GM23338 (cell line): ENCODE results near the gene MBNL3. TPM values are rescaled to one million over a fixed set of nuclear protein-coding genes. Genes with fewer than 3 reads are reported as not detected.
"Not testable (repeated sequence)": the region's sequence is repeated elsewhere in the genome, so short reads cannot be mapped to it uniquely, and the experiment has no call there.

Experiments
- ATAC-seq: fragments of 200-7000 bp; cut with Tn5 transposase; 3 replicates; pipeline ENCODE4 v1.9.1; 2020
- DNase-seq: peaks from one replicate; pipeline ENCODE4 v3.0.0-alpha.2; 2015; ENCODE audit warnings: low spot score
- H2AFZ ChIP-seq: fragments of 200-600 bp; sonication (generic); 2 replicates; pipeline ENCODE4 v1.8.0; 2016; ENCODE audit warnings: antibody characterized with exemption, mild to moderate bottlenecking, moderate library complexity
- H3F3A ChIP-seq: fragments of 200-600 bp; sonication (generic); replicated peaks from 2 replicates; pipeline ENCODE4 v1.8.0; 2017; ENCODE audit warnings: antibody characterized with exemption, mixed run types, low read depth
- H3K27ac ChIP-seq: fragments of 200-600 bp; sonication (generic); 2 replicates; pipeline ENCODE4 v1.6.1; 2016; ENCODE audit warnings: low read depth
- H3K27me3 ChIP-seq: fragments of 200-600 bp; sonication (generic); 2 replicates; pipeline ENCODE4 v1.8.0; 2016; ENCODE audit warnings: mild to moderate bottlenecking, mixed run types, moderate library complexity; ENCODE audit not compliant: insufficient read depth
- H3K36me3 ChIP-seq: fragments of 200-600 bp; sonication (generic); 2 replicates; pipeline ENCODE4 v1.8.0; 2016; ENCODE audit warnings: mild to moderate bottlenecking; ENCODE audit not compliant: insufficient read depth
- H3K4me1 ChIP-seq: fragments of 200-600 bp; sonication (generic); 2 replicates; pipeline ENCODE4 v1.8.0; 2016; ENCODE audit warnings: mild to moderate bottlenecking, moderate library complexity; ENCODE audit not compliant: insufficient read depth
- H3K4me2 ChIP-seq: fragments of 200-600 bp; sonication (generic); 2 replicates; pipeline ENCODE4 v1.7.1; 2017; ENCODE audit warnings: mixed run types
- H3K4me3 ChIP-seq: fragments of 200-600 bp; sonication (generic); 2 replicates; pipeline ENCODE4 v1.6.1; 2016; ENCODE audit warnings: mixed run types
- H3K79me2 ChIP-seq: fragments of 200-600 bp; sonication (generic); replicated peaks from 2 replicates; pipeline ENCODE4 v1.8.0; 2017; ENCODE audit warnings: mild to moderate bottlenecking; ENCODE audit not compliant: insufficient read depth
- H3K9me2 ChIP-seq: fragments of 200-600 bp; sonication (generic); 2 replicates; pipeline ENCODE4 v1.8.0; 2017; ENCODE audit not compliant: insufficient read depth
- H4K20me1 ChIP-seq: fragments of 200-600 bp; sonication (generic); replicated peaks from 2 replicates; pipeline ENCODE4 v1.8.0; 2017; ENCODE audit warnings: mild to moderate bottlenecking; ENCODE audit not compliant: insufficient read depth
- H3K27ac Mint-ChIP-seq: 2 replicates; pipeline ENCODE4 v1.8.0; 2020; ENCODE audit warnings: inconsistent platforms, mild to moderate bottlenecking, moderate library complexity, mixed read lengths
- H3K27me3 Mint-ChIP-seq: 3 replicates; pipeline ENCODE4 v1.8.0; 2022; ENCODE audit warnings: low read depth, mild to moderate bottlenecking, moderate library complexity, mixed read lengths, inconsistent platforms; ENCODE audit not compliant: insufficient read depth, poor library complexity
- H3K36me3 Mint-ChIP-seq: 3 replicates; pipeline ENCODE4 v1.8.0; 2021; ENCODE audit warnings: low read depth, mild to moderate bottlenecking, inconsistent platforms, moderate library complexity, mixed read lengths
- H3K4me1 Mint-ChIP-seq: 3 replicates; pipeline ENCODE4 v1.8.0; 2020; ENCODE audit warnings: mild to moderate bottlenecking, inconsistent platforms, mixed read lengths
- H3K4me3 Mint-ChIP-seq: 3 replicates; pipeline ENCODE4 v1.8.0; 2021; ENCODE audit warnings: moderate library complexity, mild to moderate bottlenecking, inconsistent platforms, mixed read lengths
- H3K9me3 Mint-ChIP-seq: 3 replicates; pipeline ENCODE4 v1.8.0; 2020; ENCODE audit warnings: moderate library complexity, mild to moderate bottlenecking, inconsistent platforms, mixed read lengths
- CREB1 ChIP-seq: fragments of 250-450 bp; sonication (Bioruptor Pico); IDR thresholded peaks from 2 replicates; pipeline ENCODE4 v1.5.0; 2020; ENCODE audit warnings: low read depth, mild to moderate bottlenecking, moderate library complexity
- EZH2 ChIP-seq: fragments of 200-600 bp; sonication (generic); IDR thresholded peaks from one replicate; pipeline ENCODE4 v1.8.0; 2017; ENCODE audit warnings: antibody characterized with exemption, mild to moderate bottlenecking, low read depth; ENCODE audit not compliant: unreplicated experiment
- JUNB ChIP-seq: IDR thresholded peaks from one replicate; pipeline ENCODE4 v1.6.1; 2016; ENCODE audit warnings: antibody characterized with exemption; ENCODE audit not compliant: unreplicated experiment
- NANOG ChIP-seq: IDR thresholded peaks from 2 replicates; pipeline ENCODE4 v1.6.1; 2016; ENCODE audit warnings: antibody characterized with exemption, borderline replicate concordance
- POLR2AphosphoS5 ChIP-seq: IDR thresholded peaks from 2 replicates; pipeline ENCODE4 v1.6.1; 2016; ENCODE audit warnings: antibody characterized with exemption, low read depth
- STAT1 ChIP-seq: IDR thresholded peaks from one replicate; pipeline ENCODE4 v1.6.1; 2016; ENCODE audit warnings: antibody characterized with exemption; ENCODE audit not compliant: unreplicated experiment
- ZNF114 ChIP-seq: fragments of 250-450 bp; sonication (Bioruptor Pico); IDR thresholded peaks from 2 replicates; pipeline ENCODE4 v1.5.0; 2020; ENCODE audit warnings: mild to moderate bottlenecking, moderate library complexity
- ZNF331 ChIP-seq: fragments of 250-450 bp; sonication (Bioruptor Pico); IDR thresholded peaks from 2 replicates; pipeline ENCODE4 v1.5.0; 2020; ENCODE audit warnings: low read depth, mild to moderate bottlenecking, moderate library complexity
- polyA plus RNA-seq: library from polyadenylated mRNA; unstranded; fragments of >200 nt; fragmentation: Nextera tagmentation; extraction: Ambion mirVana; gene quantifications from 2 replicates; pipeline ENCODE4 v1.2.1, GENCODE V29; 2016
- total RNA-seq: library from RNA; depleted of rRNA; stranded (reverse); fragments of >200 nt; shearing (Covaris generic); gene quantifications from 2 replicates; pipeline ENCODE4 v1.2.3, GENCODE V29; 2014
- TF ChIP-seq, protein P1 (sequence below): fragments of 250-450 bp; sonication (Bioruptor Pico); IDR thresholded peaks from 2 replicates; pipeline ENCODE4 v1.5.0; 2020; ENCODE audit warnings: mild to moderate bottlenecking, moderate library complexity
- TF ChIP-seq, protein P2 (sequence below): IDR thresholded peaks from 2 replicates; pipeline ENCODE4 v1.6.1; 2016; ENCODE audit warnings: antibody characterized with exemption
- TF ChIP-seq, protein P3 (sequence below), 2 experiments: fragments of 200-600 bp in 1 of 2; sonication (generic) in 1 of 2; conservative IDR thresholded peaks; 2 replicates each; pipeline versions ENCODE4 v1.5.1 to v1.6.1; 2016 to 2017; ENCODE audit warnings: antibody characterized with exemption in 2 of 2, low read depth in 2 of 2, mild to moderate bottlenecking in 2 of 2, moderate library complexity in 1 of 2

MBNL3 gene
- total and polyA plus RNA-seq, 2 experiments from 2014 or later = 2.3 to 2.4 TPM

DNA sequence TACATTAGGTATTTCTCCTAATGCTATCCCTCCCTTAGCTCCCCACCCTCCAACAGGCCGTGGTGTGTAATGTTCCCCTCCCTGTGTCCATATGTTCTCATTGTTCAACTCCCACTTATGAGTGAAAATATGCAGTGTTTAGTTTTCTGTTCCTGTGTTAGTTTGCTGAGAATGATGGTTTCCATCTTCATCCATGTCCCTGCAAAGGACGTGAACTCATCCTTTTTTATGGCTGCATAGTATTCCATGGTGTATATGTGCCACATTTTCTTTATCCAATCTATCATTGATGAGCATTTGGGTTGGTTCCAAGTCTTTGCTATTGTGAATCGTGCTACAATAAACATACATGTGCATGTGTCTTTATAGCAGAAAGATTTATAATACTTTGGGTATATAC is 42.9 kb downstream of the MBNL3 start:
- H3K4me3 Mint-ChIP-seq, H3K36me3 ChIP-seq, H3K36me3 Mint-ChIP-seq, H2AFZ ChIP-seq, H3F3A ChIP-seq, H3K4me1 ChIP-seq, H4K20me1 ChIP-seq, H3K79me2 ChIP-seq, H3K27ac ChIP-seq, H3K9me2 ChIP-seq, ATAC-seq, H3K27me3 Mint-ChIP-seq, H3K4me2 ChIP-seq, H3K4me3 ChIP-seq, H3K27ac Mint-ChIP-seq, H3K4me1 Mint-ChIP-seq, H3K27me3 ChIP-seq, DNase-seq: not testable (repeated sequence)
- peaks cover 31% of the 10 kb centered on the region; the same call in 2 of the 3 replicates for H3K9me3 Mint-ChIP-seq

DNA sequence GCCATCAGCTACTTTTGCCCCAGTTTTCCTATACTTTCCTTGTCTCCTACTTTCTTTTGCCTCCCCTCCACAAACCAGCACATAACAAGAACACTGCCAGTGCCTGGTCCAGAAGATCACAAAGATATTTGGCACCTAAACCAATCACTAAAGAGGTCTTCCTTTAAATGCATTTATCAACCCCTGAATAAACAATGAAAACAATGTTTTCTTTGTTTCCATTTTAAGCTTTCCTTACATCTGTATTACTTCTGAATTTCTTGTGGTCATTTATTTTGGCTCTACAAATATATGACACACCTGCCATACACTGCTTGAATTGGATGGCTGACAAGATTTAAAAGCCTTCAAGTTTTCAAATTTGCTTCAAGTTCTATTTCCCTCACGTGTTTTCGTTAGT is 43.9 kb downstream of the MBNL3 start:
- Mint-ChIP-seq H3K4me3 (no peak overlapping the region), H3K36me3 (no peaks in the 10 kb centered on the region), H3K27me3 (no peaks in the 10 kb centered on the region), H3K27ac (no peak overlapping the region), H3K4me1 (peaks cover 1% of the 10 kb centered on the region; the same call in 2 of the 3 replicates), H3K9me3 (peaks cover 23% of the 10 kb centered on the region; the same call in 2 of the 3 replicates)
- Histone ChIP-seq H4K20me1 (no peaks in the 10 kb centered on the region), H3K27ac (no peak overlapping the region), H3K36me3 (no peaks in the 10 kb centered on the region), H3K27me3 (no peaks in the 10 kb centered on the region), H3F3A (no peaks in the 10 kb centered on the region), H2AFZ (no peak overlapping the region), H3K79me2 (no peaks in the 10 kb centered on the region), H3K4me2 (no peak overlapping the region), H3K9me2 (no peaks in the 10 kb centered on the region), H3K4me3 (no peak overlapping the region), H3K4me1 (no peaks in the 10 kb centered on the region)
- DNase-seq (no peak), ATAC-seq (no peak)
- TF ChIP-seq STAT1 = no peak
- TF ChIP-seq, protein P1, sequence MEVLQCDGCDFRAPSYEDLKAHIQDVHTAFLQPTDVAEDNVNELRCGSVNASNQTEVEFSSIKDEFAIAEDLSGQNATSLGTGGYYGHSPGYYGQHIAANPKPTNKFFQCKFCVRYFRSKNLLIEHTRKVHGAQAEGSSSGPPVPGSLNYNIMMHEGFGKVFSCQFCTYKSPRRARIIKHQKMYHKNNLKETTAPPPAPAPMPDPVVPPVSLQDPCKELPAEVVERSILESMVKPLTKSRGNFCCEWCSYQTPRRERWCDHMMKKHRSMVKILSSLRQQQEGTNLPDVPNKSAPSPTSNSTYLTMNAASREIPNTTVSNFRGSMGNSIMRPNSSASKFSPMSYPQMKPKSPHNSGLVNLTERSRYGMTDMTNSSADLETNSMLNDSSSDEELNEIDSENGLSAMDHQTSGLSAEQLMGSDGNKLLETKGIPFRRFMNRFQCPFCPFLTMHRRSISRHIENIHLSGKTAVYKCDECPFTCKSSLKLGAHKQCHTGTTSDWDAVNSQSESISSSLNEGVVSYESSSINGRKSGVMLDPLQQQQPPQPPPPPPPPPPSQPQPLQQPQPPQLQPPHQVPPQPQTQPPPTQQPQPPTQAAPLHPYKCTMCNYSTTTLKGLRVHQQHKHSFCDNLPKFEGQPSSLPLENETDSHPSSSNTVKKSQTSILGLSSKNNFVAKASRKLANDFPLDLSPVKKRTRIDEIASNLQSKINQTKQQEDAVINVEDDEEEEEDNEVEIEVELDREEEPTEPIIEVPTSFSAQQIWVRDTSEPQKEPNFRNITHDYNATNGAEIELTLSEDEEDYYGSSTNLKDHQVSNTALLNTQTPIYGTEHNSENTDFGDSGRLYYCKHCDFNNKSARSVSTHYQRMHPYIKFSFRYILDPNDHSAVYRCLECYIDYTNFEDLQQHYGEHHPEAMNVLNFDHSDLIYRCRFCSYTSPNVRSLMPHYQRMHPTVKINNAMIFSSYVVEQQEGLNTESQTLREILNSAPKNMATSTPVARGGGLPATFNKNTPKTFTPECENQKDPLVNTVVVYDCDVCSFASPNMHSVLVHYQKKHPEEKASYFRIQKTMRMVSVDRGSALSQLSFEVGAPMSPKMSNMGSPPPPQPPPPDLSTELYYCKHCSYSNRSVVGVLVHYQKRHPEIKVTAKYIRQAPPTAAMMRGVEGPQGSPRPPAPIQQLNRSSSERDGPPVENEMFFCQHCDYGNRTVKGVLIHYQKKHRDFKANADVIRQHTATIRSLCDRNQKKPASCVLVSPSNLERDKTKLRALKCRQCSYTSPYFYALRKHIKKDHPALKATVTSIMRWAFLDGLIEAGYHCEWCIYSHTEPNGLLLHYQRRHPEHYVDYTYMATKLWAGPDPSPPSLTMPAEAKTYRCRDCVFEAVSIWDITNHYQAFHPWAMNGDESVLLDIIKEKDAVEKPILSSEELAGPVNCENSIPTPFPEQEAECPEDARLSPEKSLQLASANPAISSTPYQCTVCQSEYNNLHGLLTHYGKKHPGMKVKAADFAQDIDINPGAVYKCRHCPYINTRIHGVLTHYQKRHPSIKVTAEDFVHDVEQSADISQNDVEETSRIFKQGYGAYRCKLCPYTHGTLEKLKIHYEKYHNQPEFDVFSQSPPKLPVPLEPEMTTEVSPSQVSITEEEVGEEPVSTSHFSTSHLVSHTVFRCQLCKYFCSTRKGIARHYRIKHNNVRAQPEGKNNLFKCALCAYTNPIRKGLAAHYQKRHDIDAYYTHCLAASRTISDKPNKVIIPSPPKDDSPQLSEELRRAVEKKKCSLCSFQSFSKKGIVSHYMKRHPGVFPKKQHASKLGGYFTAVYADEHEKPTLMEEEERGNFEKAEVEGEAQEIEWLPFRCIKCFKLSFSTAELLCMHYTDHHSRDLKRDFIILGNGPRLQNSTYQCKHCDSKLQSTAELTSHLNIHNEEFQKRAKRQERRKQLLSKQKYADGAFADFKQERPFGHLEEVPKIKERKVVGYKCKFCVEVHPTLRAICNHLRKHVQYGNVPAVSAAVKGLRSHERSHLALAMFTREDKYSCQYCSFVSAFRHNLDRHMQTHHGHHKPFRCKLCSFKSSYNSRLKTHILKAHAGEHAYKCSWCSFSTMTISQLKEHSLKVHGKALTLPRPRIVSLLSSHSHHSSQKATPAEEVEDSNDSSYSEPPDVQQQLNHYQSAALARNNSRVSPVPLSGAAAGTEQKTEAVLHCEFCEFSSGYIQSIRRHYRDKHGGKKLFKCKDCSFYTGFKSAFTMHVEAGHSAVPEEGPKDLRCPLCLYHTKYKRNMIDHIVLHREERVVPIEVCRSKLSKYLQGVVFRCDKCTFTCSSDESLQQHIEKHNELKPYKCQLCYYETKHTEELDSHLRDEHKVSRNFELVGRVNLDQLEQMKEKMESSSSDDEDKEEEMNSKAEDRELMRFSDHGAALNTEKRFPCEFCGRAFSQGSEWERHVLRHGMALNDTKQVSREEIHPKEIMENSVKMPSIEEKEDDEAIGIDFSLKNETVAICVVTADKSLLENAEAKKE = no peak
- TF ChIP-seq ZNF114 (CRISPR knock-in tag) = no peak
- no peak for TF ChIP-seq NANOG
- no peak for TF ChIP-seq POLR2AphosphoS5
- TF ChIP-seq, protein P2, sequence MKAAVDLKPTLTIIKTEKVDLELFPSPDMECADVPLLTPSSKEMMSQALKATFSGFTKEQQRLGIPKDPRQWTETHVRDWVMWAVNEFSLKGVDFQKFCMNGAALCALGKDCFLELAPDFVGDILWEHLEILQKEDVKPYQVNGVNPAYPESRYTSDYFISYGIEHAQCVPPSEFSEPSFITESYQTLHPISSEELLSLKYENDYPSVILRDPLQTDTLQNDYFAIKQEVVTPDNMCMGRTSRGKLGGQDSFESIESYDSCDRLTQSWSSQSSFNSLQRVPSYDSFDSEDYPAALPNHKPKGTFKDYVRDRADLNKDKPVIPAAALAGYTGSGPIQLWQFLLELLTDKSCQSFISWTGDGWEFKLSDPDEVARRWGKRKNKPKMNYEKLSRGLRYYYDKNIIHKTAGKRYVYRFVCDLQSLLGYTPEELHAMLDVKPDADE = no peak
- TF ChIP-seq, protein P3, sequence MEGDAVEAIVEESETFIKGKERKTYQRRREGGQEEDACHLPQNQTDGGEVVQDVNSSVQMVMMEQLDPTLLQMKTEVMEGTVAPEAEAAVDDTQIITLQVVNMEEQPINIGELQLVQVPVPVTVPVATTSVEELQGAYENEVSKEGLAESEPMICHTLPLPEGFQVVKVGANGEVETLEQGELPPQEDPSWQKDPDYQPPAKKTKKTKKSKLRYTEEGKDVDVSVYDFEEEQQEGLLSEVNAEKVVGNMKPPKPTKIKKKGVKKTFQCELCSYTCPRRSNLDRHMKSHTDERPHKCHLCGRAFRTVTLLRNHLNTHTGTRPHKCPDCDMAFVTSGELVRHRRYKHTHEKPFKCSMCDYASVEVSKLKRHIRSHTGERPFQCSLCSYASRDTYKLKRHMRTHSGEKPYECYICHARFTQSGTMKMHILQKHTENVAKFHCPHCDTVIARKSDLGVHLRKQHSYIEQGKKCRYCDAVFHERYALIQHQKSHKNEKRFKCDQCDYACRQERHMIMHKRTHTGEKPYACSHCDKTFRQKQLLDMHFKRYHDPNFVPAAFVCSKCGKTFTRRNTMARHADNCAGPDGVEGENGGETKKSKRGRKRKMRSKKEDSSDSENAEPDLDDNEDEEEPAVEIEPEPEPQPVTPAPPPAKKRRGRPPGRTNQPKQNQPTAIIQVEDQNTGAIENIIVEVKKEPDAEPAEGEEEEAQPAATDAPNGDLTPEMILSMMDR (conservative IDR thresholded peaks at IDR 0.05; ENCODE audit: low read depth in 2 of 2) = no peak
- TF ChIP-seq EZH2 = no peak
- TF ChIP-seq ZNF331 (CRISPR knock-in tag) = no peak
- TF ChIP-seq JUNB = no peak
- TF ChIP-seq CREB1 (CRISPR knock-in tag) = no peak
